Left lung (tissue), 14 donors: ENCODE results near the gene CFAP161. TPM values are rescaled to one million over a fixed set of nuclear protein-coding genes. Genes with fewer than 3 reads are reported as not detected.

Experiments used
- ATAC-seq: fragments of 200-7000 bp; cut with Tn5 transposase; one replicate; pipeline ENCODE4 v1.9.1; 2020; ENCODE audit warnings: moderate library complexity
- DNase-seq, 4 donors: peaks; one replicate each; pipeline ENCODE4 v3.0.0-alpha.2; 2013 to 2020
- H3K27ac ChIP-seq, 2 donors: fragments of 200-600 bp; sonication (generic) in 1 of 2; one replicate each; pipeline versions ENCODE4 v1.5.0 to v1.8.0; 2020 to 2021
- H3K27me3 ChIP-seq, 2 donors: fragments of 200-600 bp; sonication (generic) in 1 of 2; one replicate each; pipeline versions ENCODE4 v1.5.0 to v1.8.0; 2020 to 2021
- H3K36me3 ChIP-seq, 2 donors: fragments of 200-600 bp; sonication (generic) in 1 of 2; one replicate each; pipeline versions ENCODE4 v1.5.0 to v1.8.0; 2020 to 2021
- H3K4me1 ChIP-seq, 2 donors: fragments of 200-600 bp; one replicate each; pipeline ENCODE4 v1.8.0; 2021
- H3K4me3 ChIP-seq, 2 donors: fragments of 200-600 bp; sonication (generic) in 1 of 2; one replicate each; pipeline versions ENCODE4 v1.5.0 to v1.8.0; 2020 to 2021; ENCODE audit warnings: mild to moderate bottlenecking in 1 of 2
- H3K9me3 ChIP-seq, 2 donors: fragments of 200-600 bp; sonication (generic) in 1 of 2; one replicate each; pipeline versions ENCODE4 v1.5.0 to v1.8.0; 2020 to 2021
- intact Hi-C, 2 donors: fragments of 100-400 bp; cut with DNase I; formaldehyde crosslinking; loops; one replicate each; pipeline versions ENCODE4 v1.11.2 to v1.14.2; 2022
- long read RNA-seq, 12 donors: library from polyadenylated mRNA in 2 of 12; unstranded in 2 of 12; transcript quantifications; one replicate each; pipeline ENCODE4 v2.0.0 and lab custom pipeline, GENCODE V29; 2019 to 2026
- polyA plus RNA-seq, 6 donors: library from polyadenylated mRNA; unstranded; fragments of 120-200 nt; gene quantifications; one replicate each; pipeline ENCODE4 v1.2.1, GENCODE V29; 2013; ENCODE audit not compliant: insufficient read length in 6 of 6
- total RNA-seq, 2 donors: library from RNA; stranded (reverse); fragmentation: NEBNext Ultra II Directional; extraction: Animal tissue kit (Norgen Biotek cat#: 25700); gene quantifications; one replicate each; pipeline ENCODE4 v1.2.1, GENCODE V29; 2021
- TF ChIP-seq, protein P1 (sequence below), 2 donors: fragments of 200-600 bp; sonication (generic) in 1 of 2; IDR thresholded peaks; one replicate each; pipeline versions ENCODE4 v1.5.0 to v1.8.0; 2021; ENCODE audit warnings: antibody characterized with exemption in 2 of 2
- donor health status: DM: no; HTN: yes; CAD: no.
- donor health status: DM: no; HTN: no; CAD: no.

CFAP161 gene, protein sequence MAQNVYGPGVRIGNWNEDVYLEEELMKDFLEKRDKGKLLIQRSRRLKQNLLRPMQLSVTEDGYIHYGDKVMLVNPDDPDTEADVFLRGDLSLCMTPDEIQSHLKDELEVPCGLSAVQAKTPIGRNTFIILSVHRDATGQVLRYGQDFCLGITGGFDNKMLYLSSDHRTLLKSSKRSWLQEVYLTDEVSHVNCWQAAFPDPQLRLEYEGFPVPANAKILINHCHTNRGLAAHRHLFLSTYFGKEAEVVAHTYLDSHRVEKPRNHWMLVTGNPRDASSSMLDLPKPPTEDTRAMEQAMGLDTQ
- total RNA-seq (1 to 10 TPM in 1 of 2 donors, under 1 TPM in 1; 0.64 to 1.9 TPM), polyA plus RNA-seq (10 to 100 TPM in 1 of 6 donors, 1 to 10 TPM in 5; 4.5 to 12.2 (median 6.8) TPM)
- long read RNA-seq, donor 1 = 0 reads
- long read RNA-seq, donor 2 = 0 reads
- long read RNA-seq, donor 3 = 0 reads
- long read RNA-seq, donor 4, partial matches to known transcripts = 0 of 1 reads
- long read RNA-seq, donor 4, other reads (novel, unspliced or antisense) = 0 of 1 reads
- long read RNA-seq, donor 5 = 0 reads
- long read RNA-seq, donor 6 = 0 reads
- long read RNA-seq, donor 7 = 0 reads
- long read RNA-seq, donor 8 = 0 reads
- long read RNA-seq, donor 9 = 0 reads
- long read RNA-seq, donor 10, partial matches to known transcripts = 0 of 1 reads
- long read RNA-seq, donor 10, other reads (novel, unspliced or antisense) = 0 of 1 reads
- long read RNA-seq, donor 11 = 0 reads
- long read RNA-seq, donor 12 = 0 reads

DNA sequence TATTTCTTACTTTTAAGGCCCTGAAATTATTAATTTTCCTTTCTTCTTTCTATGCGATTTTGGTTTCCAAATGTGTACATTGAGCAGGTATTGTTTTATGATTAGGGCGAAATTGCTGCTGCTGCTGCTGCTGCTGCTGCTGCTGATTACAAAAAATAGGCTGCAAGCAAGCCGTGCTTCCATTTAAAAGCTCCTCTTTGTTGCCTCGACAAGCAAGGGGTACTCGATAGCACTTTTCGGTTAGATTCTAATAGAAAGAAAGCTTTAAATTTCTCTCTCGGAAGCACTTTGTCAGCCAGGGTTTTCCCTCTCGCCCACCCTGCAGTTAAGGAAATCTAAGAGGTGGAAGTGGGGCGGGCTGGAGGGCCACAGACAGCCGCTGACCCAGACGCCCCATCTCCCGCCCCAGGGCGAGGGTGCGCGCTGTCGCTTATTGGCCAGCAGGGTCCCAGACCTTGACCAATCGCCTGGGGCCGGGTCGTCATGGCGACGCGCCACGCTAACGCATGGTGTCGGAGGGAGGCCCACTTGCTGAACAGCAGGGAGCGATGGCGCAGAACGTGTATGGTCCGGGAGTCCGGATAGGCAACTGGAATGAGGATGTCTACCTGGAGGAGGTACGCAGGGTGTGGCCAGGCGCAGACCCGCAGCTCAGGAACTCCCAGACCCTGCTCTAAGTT, at the start of gene CFAP161:
TSS of gene CFAP161 (plus strand) at position 489 of the 680 bp plus-strand sequence. CDS start at position 549, 60 bp downstream.
- DNase-seq (peak; percentile 66 to 89 (median 82)), ATAC-seq (peak; percentile 93)
- Histone ChIP-seq H3K4me3 (peak within 1 kb of the TSS in 1 of 2 donors; percentile 16), H3K4me1 (peaks cover 0 to 8% of the 10 kb centered on the region in 2 donors), H3K9me3 (no peaks in the 10 kb centered on the region), H3K27me3 (peaks cover 0 to 35% of the 10 kb centered on the region in 2 donors), H3K36me3 (no peaks in the 10 kb centered on the region), H3K27ac (no peak within 1 kb of the TSS)
- intact Hi-C loops = no loop called here
- TF ChIP-seq, protein P1, sequence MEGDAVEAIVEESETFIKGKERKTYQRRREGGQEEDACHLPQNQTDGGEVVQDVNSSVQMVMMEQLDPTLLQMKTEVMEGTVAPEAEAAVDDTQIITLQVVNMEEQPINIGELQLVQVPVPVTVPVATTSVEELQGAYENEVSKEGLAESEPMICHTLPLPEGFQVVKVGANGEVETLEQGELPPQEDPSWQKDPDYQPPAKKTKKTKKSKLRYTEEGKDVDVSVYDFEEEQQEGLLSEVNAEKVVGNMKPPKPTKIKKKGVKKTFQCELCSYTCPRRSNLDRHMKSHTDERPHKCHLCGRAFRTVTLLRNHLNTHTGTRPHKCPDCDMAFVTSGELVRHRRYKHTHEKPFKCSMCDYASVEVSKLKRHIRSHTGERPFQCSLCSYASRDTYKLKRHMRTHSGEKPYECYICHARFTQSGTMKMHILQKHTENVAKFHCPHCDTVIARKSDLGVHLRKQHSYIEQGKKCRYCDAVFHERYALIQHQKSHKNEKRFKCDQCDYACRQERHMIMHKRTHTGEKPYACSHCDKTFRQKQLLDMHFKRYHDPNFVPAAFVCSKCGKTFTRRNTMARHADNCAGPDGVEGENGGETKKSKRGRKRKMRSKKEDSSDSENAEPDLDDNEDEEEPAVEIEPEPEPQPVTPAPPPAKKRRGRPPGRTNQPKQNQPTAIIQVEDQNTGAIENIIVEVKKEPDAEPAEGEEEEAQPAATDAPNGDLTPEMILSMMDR (IDR thresholded peaks at IDR 0.05) = peak in 1 of 2 donors; percentile 6

DNA sequence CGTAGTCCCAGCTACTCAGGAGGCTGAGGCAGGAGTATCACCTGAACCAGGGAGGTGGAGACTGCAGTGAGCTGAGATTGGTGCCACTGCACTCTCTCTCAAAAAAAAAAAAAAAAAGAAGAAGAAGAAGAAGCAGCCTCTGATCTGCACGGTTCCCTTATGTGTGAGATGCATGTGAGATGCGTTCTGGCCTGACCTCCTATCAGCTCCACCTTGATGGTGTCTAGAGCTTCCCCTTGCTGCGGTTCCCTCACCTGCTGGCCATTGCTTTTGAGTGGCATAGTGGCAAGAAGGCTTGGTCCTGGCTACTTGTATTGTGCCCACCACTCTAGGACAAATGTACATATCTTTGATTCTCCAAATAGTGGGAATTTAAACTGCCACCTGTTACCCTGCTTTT, 49.4 kb upstream of the CFAP161 start:
- DNase-seq (no peak), ATAC-seq (no peak)
- Histone ChIP-seq H3K36me3 (no peaks in the 10 kb centered on the region), H3K4me3 (no peak overlapping the region), H3K9me3 (no peaks in the 10 kb centered on the region), H3K4me1 (no peaks in the 10 kb centered on the region), H3K27ac (no peak overlapping the region), H3K27me3 (no peaks in the 10 kb centered on the region)
- TF ChIP-seq, protein P1 (IDR thresholded peaks at IDR 0.05) = no peak
- intact Hi-C loops = no loop called here

DNA sequence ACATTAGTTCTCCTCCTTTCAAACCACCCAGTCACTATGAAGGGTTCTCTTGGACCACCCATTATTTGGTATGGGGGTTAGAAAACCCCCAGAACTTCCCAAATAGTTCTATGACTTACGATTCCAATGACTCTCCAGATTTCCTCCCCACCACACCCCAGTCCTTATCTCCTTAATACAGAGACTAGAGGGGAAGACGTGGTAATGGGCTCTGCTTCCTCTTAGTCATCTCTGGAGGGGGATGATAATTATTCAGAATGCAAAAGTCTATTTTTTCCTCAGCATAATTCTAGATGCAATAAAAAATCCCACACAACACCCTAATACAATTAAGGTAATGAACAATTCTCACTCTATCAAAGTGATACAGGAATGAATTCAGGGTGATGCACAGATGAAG, 48.9 kb upstream of the CFAP161 start:
- Histone ChIP-seq H3K36me3 (no peaks in the 10 kb centered on the region), H3K9me3 (no peaks in the 10 kb centered on the region), H3K27me3 (no peaks in the 10 kb centered on the region), H3K4me1 (no peaks in the 10 kb centered on the region), H3K27ac (no peak overlapping the region), H3K4me3 (no peak overlapping the region)
- ATAC-seq = no peak
- intact Hi-C loops = no loop called here
- TF ChIP-seq, protein P1 (IDR thresholded peaks at IDR 0.05) = no peak
- DNase-seq = no peak

DNA sequence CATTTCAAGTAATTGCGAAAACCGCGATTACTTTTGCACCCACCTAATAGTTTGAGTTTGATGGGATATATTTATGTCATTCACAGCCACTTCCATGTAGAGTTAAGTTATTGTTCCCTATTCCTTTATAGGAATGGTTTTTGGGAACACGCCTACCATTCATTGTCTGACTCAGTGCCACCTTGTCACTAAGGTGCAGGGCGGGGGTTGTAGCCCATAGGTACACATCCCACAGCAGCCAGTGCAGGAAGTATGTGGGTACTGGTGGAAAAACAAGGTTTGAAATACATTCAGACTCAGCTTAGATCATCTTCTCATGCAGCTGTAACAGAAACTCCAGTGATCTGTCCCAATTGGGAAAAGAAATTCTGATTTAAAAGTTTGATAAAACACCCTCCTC, 48.2 kb upstream of the CFAP161 start:
- intact Hi-C loops = no loop called here
- ATAC-seq (no peak), DNase-seq (no peak)
- no peak overlapping the region for H3K4me3 ChIP-seq
- H3K27me3 ChIP-seq = no peaks in the 10 kb centered on the region
- no peaks in the 10 kb centered on the region for H3K4me1 ChIP-seq
- TF ChIP-seq, protein P1 (IDR thresholded peaks at IDR 0.05) = no peak
- no peaks in the 10 kb centered on the region for H3K9me3 ChIP-seq
- H3K27ac ChIP-seq = no peak overlapping the region
- no peaks in the 10 kb centered on the region for H3K36me3 ChIP-seq
